OCI-M2 (cell line): Measurements from ENCODE around the gene KPRP.

Experiments used
- DNase-seq: peaks from one replicate; lab custom pipeline; 2025; ENCODE audit not compliant: unreplicated experiment; lab: John Stamatoyannopoulos, UW

Gene KPRP

DNA sequence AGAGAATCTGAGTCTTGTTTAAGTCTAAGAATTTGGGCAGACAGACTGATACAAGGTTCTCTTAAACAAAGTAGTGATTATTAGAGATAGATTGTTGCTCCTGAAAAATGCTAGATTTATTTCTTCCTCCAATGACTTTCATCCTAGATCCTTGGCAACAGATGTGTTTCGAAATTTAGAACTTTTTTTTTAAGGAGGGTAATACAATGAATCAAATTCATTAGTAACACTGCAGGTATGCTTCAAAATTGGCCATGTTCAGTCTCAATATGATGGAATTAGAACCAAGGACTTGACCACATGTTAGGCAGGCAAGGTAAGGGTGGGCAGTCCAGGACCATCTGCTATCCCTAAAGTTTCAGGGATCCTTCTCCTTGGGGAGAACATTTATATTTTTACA lies 12.6 kb downstream of the KPRP start:
- DNase-seq = no peak

DNA sequence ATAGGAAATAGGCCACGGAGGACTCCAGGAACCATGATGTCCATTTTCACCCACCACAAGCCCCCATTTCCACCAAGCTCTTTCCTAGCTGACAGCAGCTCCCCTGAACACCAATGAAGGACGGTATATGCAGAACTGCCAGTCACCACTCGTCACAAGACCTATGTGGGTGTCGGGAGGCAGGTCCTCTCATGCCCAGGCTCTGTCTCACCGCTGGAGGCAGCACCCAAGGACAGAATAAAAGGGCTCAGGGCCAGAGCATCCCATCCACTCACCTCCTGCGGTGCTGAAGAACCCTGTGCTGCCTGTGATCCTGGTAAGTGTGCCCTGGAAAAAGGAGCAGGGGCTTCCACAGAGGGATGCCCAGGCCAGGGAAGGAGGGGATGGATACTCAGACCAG lies 17.1 kb downstream of the KPRP start, which contains the start of gene LCE1F:
Gene LCE1F, plus strand, starts transcription at position 266 of the 400 bp plus-strand sequence. CDS start 1,232 bp downstream, outside the sequence.
- no peak for DNase-seq

DNA sequence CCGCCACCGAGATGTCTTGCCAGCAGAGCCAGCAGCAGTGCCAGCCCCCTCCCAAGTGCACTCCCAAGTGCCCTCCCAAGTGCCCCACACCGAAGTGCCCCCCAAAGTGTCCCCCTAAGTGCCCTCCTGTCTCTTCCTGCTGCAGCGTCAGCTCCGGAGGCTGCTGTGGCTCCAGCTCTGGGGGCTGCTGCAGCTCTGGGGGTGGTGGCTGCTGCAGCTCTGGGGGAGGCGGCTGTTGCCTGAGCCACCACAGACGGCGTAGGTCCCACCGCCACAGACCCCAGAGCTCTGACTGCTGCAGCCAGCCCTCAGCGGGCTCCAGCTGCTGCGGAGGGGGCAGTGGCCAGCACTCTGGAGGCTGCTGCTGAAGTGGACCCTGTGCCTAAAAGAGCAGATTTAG lies 18.5 kb downstream of the KPRP start:
- no peak for DNase-seq

DNA sequence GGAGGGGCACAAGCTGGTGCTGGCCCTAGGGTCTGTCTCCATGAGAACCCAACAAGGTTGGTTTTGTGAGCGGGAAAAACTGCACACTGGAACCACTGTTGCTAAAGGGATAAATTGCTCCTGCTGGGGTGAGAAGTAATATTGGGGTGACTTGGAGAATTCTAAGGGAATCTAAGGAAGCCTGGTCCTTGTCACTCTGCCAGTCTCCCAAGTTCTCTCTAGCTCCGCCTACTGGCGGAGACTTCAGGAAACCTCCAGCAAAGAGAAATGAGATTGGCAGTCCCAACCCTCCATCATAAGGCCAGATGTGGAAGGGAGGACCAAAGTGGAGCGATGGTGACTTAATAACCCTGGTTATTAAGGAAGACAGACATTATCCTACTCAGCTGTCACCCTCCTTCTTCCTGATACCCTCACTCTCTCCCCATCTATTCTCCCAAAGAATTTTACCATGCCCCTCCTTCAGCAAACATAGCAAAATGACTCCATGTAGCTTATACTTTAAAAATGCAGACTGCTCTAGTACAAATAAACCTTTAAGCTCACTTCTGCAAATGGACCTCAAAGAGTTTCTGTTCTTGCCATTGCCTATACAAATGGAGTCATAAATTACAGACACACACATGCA lies 19.8 kb downstream of the KPRP start:
- DNase-seq = no peak

DNA sequence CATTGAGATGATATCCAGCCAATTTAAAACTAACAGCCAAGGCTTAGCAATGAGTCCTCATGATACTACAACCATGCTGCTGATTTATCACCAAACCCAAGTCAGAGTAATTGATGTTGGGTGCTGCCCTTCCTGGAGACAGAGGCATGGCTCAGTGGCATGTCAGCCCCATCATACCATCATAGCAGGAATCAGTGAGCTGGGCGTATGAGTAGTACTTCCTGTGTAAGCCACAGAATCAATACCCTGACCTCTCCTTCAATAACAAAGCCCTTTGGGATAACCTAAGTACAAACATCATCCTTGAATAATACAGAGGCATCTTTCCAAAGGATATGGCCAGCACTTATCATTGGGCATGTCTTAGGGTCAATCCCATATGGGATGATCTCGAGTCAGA lies 25.3 kb downstream of the KPRP start:
- no peak for DNase-seq

DNA sequence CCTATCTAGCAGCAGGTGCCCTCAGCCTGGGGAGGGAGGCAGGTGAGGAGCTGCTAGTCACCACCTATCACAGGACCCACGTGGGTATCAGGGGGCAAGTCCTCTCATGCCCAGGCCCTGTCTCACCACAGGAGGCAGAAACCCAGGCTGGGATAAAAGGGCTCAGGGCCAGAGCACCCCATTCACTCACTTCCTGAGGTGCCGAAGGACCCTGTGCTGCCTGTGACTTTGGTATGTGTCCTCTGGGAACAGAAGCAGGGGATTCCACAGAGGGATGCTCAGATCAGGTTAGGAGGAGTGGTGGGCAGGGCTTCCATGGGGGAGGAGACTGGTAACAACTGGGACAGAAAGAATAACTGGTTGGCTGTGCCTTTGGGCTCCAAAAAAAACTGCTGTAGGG lies 28.3 kb downstream of the KPRP start, which contains the start of gene LCE1E:
Gene LCE1E, plus strand, starts transcription at position 181 of the 400 bp plus-strand sequence. CDS start 1,043 bp downstream, outside the sequence.
- no peak for DNase-seq

DNA sequence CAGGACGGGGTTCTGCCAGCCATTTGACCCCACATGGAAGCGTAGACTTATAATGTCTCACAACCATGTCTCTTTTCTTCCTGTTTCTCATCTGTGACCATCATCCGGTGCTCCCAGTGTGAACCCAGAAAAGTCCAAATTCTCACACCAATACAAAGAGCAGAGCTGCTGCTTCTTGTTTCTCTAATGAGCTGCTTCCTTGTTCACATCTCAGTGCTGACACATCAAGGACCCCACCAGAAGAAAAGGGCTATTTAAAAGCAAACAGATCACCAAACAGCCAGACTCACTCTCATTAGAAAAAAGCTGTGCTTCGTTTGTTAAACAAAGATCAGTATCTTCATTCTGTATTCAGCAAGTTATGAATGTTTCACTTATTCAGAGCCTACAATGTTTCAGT lies 37.9 kb downstream of the KPRP start:
- DNase-seq = no peak

DNA sequence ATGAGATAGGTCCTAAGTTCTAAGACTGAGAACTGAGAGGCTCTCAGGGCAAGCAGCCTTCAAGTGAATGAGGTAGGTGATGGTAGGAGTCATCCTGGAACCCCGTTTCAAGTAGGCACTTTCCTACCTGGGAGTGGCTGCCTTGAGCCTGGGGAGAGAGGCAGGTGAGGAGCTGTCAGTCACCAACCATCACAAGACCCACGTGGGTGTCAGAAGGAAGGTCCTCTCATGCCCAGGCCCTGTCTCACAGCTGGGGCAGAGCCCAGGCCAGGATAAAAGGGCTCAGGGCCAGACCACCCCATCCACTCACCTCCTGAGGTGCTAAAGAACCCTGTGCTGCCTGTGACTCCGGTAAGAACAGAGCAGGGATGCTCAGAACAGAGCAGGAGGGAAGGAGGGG lies 38.6 kb downstream of the KPRP start, which contains the start of gene LCE1D:
Gene LCE1D, plus strand, starts transcription at position 301 of the 400 bp plus-strand sequence. CDS start 1,074 bp downstream, outside the sequence.
- DNase-seq = no peak

DNA sequence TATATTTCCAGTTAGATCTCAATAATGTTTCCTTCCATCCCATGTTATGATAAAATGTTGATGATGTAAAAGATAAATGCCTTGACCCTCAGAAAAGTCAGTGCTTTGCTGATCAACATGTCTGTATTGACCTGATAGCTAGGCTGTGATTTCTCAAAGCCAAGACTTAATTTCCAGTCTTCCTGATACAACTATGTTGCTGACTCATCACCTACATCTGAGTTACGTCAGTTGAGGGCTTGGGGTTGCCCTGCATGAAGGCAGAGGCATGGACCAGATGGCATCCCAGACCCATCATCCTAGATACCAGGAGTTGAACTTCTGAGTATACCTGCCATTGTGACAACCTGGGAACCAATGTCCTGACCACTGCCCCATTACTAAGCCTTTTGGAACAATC lies 43.5 kb downstream of the KPRP start:
- no peak for DNase-seq

DNA sequence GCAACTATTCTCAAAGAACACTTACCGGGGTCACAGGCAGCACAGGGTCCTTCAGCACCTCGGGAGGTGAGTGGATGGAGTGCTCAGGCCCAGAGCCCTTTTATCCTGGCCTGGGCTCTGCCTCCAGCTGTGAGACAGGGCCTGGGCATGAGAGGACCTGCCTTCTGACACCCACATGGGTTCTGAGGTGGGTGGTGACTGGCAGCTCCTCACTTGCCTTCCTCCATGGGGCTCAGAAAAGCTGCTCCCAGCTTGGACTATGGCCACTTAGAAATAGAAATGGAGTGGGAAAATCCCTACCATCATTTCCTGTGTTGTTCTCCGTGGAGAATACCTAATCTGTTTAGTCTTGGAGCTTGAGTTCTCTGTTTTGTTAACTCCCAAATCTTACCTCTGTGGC lies 48.8 kb downstream of the KPRP start, which contains the start of gene LCE1C:
Gene LCE1C, minus strand, starts transcription at position 76 of the 400 bp plus-strand sequence. CDS start 1,173 bp downstream, outside the sequence.
- DNase-seq = no peak

DNA sequence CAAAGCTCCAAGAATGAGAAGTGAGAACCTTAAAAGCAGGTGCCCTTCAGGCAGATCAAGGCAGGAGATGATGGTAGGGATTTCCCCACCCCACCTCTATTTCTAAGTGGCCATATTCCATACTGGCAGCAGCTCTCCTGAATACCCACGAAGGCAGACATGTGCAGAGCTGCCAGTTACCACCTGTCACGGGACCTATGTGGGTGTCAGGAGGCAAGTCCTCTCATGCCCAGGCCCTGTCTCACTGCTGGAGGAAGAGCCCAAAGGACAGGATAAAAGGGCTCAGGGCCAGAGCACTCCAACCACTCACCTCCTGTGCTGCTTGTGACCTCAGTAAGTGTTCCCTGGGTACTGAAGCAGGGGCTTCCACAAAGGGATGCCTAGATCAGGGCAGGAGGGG lies 53.2 kb downstream of the KPRP start:
- DNase-seq = no peak
